ENCODE data around the gene PRPF18. TPM values are rescaled to one million over a fixed set of nuclear protein-coding genes. Genes with fewer than 3 reads are reported as not detected.

The PRPF18 gene
- polyA plus RNA-seq, 1 donor from 2014 or later: 56.7 TPM

DNA sequence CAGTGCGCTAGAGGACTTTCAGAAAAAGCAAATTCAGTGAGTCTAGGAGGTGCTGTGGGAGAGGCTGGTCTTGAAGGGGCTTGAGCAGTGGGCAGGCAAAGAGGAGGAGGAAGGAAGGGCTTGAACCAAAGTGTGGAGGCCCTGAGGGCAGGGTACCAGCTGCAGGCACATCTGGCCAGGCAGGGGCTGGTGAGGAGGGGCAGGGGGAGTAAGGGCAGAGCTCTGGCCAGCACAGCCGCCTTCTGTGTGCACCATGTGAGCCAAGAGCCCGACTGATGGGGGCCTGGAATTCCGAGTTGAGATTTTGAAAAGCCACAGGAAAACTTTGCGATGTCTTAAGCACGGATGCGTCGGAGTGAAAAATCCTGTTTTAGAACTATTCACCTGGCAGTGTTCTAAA, 74.5 kb downstream of the PRPF18 start:
- Histone ChIP-seq H3K36me3 (ENCODE audit: insufficient read depth, low read length) (no peaks in the 10 kb centered on the region), H2AFZ (ENCODE audit: low read depth, low read length) (no peak overlapping the region), H3K79me2 (replicated peaks; ENCODE audit: insufficient read depth, low read length) (no peaks in the 10 kb centered on the region), H3F3A (ENCODE audit: insufficient read depth, low read length, poor library complexity, severe bottlenecking) (no peaks in the 10 kb centered on the region), H3K4me3 (ENCODE audit: low read length) (no peak overlapping the region), H3K9me3 (ENCODE audit: low read length) (no peaks in the 10 kb centered on the region), H3K4me2 (ENCODE audit: low read length) (no peak overlapping the region), H3K9ac (ENCODE audit: low read length) (no peak overlapping the region), H4K20me1 (ENCODE audit: insufficient read depth) (no peaks in the 10 kb centered on the region), H3K27me3 (ENCODE audit: insufficient read depth, low read depth, low read length) (no peaks in the 10 kb centered on the region), H3K9me2 (ENCODE audit: insufficient read depth, low read length) (no peaks in the 10 kb centered on the region), H3K27ac (ENCODE audit: low read length) (no peak overlapping the region)
- no peak for TF ChIP-seq TAF1 (IDR thresholded peaks at IDR 0.05; ENCODE audit: low read depth)
- TF ChIP-seq SMC3 (conservative IDR thresholded peaks at IDR 0.05; ENCODE audit: poor library complexity): no peak
- TF ChIP-seq REST (IDR thresholded peaks at IDR 0.05; ENCODE audit: borderline replicate concordance): no peak
- TF ChIP-seq, protein P1, sequence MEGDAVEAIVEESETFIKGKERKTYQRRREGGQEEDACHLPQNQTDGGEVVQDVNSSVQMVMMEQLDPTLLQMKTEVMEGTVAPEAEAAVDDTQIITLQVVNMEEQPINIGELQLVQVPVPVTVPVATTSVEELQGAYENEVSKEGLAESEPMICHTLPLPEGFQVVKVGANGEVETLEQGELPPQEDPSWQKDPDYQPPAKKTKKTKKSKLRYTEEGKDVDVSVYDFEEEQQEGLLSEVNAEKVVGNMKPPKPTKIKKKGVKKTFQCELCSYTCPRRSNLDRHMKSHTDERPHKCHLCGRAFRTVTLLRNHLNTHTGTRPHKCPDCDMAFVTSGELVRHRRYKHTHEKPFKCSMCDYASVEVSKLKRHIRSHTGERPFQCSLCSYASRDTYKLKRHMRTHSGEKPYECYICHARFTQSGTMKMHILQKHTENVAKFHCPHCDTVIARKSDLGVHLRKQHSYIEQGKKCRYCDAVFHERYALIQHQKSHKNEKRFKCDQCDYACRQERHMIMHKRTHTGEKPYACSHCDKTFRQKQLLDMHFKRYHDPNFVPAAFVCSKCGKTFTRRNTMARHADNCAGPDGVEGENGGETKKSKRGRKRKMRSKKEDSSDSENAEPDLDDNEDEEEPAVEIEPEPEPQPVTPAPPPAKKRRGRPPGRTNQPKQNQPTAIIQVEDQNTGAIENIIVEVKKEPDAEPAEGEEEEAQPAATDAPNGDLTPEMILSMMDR (IDR thresholded peaks at IDR 0.05; ENCODE audit: poor library complexity, severe bottlenecking): no peak
- no peak for TF ChIP-seq POLR2AphosphoS5 (IDR thresholded peaks at IDR 0.05)
- TF ChIP-seq EZH2 (IDR thresholded peaks at IDR 0.05; ENCODE audit: borderline replicate concordance, insufficient read depth, low read length, poor library complexity, severe bottlenecking): no peak
- TF ChIP-seq RAD21 (conservative IDR thresholded peaks at IDR 0.05): no peak
- no peak for TF ChIP-seq EP300 (conservative IDR thresholded peaks at IDR 0.05; ENCODE audit: poor library complexity, severe bottlenecking)
- no peak for TF ChIP-seq MXI1 (conservative IDR thresholded peaks at IDR 0.05; ENCODE audit: poor library complexity, severe bottlenecking)

DNA sequence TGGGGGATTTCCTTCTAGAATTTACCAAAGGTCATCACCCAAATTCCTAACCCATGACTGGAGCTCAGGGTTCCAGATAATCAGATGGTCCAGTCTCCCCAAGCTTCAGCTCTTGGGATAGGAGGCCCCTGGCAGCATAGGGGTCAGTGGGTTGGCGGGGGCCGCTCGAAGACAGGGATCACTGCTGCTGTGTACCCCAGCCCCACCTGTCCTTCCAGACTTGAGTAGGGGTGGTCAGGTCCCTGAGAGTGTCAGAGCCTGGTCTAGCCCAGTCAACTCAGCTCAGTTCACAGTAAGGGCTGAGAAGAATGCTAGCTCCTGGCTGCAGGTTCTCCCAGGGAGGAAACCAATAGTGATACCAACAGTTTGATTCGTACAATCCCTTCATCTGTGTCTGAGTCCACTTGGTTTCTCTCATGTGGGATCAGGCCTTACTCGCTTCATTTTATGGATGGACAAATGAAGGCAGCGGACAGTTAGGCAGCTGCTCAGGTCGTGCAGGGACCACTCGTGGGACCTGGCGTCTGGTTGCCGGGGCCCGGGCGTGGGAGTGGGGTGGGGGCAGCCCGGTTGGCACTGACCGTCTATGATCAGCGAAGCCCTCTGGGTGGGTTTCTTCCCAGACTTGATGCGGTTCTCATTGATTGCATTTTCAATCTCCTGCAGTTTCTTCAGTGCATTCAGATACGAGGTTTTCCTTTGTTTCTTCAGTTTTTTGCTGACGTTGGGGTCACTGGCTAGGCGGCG, 78.9 kb downstream of the PRPF18 start:
- TF ChIP-seq EP300 (conservative IDR thresholded peaks at IDR 0.05; ENCODE audit: poor library complexity, severe bottlenecking) (no peak), REST (IDR thresholded peaks at IDR 0.05; ENCODE audit: borderline replicate concordance) (no peak), SMC3 (conservative IDR thresholded peaks at IDR 0.05; ENCODE audit: poor library complexity) (no peak), RAD21 (conservative IDR thresholded peaks at IDR 0.05) (no peak), TAF1 (IDR thresholded peaks at IDR 0.05; ENCODE audit: low read depth) (no peak), EZH2 (IDR thresholded peaks at IDR 0.05; ENCODE audit: borderline replicate concordance, insufficient read depth, low read length, poor library complexity, severe bottlenecking) (no peak)
- no peak overlapping the region for H3K27ac ChIP-seq (ENCODE audit: low read length)
- no peaks in the 10 kb centered on the region for H3K79me2 ChIP-seq (replicated peaks; ENCODE audit: insufficient read depth, low read length)

More for the DNA sequence above, 78.9 kb downstream of the PRPF18 start:
- Histone ChIP-seq H3K4me2 (ENCODE audit: low read length) (no peak overlapping the region), H3K9ac (ENCODE audit: low read length) (no peak overlapping the region), H4K20me1 (ENCODE audit: insufficient read depth) (no peaks in the 10 kb centered on the region), H3K9me3 (ENCODE audit: low read length) (no peaks in the 10 kb centered on the region), H3K36me3 (ENCODE audit: insufficient read depth, low read length) (no peaks in the 10 kb centered on the region), H3F3A (ENCODE audit: insufficient read depth, low read length, poor library complexity, severe bottlenecking) (no peaks in the 10 kb centered on the region), H3K27me3 (ENCODE audit: insufficient read depth, low read depth, low read length) (no peaks in the 10 kb centered on the region), H2AFZ (ENCODE audit: low read depth, low read length) (no peak overlapping the region), H3K9me2 (ENCODE audit: insufficient read depth, low read length) (no peaks in the 10 kb centered on the region), H3K4me3 (ENCODE audit: low read length) (no peak overlapping the region)
